Measurements from ENCODE around the gene SP2.

Gene SP2

DNA sequence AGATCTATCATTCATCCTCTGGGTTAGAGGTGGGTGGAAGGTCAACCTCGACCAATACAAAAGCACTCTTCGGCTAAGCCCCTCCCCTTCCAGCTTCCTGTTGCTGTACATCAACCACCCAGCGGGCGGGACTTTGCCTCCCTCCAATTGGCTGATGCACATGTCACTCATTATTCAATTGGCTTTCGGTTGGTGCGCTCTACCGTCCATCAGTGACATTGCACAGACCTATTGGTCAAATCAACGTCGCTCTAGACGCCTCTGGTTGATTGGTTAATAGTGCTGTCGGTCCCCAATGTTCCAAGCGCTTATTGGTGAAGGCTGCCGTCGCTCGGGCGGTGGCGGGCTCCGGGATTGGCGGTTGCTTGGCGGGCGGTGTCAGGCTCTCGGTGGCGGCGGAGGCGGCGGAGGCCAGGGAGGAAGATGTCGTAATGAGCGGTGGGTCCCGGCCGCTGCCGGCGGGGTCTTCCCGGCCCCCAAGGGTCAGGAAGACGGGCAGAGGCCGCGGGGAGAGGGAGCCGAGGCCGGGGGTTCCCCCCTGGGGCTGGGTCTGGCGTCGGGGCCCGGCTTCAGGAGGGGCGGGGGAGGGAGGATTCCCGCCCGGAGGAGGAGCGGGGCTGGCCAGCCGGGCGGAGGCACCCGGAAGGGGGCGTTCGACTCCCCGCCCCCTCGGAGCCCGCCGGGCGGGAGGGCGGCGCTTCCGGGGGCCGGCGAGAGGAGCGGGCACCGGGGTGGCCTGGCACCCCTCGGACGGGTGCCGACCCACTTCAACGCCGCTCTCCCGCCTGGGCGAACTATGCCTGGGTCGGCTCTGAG lies at the start of gene SP2:
TSS of gene SP2 (plus strand) at position 381 of the 816 bp plus-strand sequence. CDS start at position 432, 51 bp downstream.
- DNase-seq: peak; percentile 99 to 100

DNA sequence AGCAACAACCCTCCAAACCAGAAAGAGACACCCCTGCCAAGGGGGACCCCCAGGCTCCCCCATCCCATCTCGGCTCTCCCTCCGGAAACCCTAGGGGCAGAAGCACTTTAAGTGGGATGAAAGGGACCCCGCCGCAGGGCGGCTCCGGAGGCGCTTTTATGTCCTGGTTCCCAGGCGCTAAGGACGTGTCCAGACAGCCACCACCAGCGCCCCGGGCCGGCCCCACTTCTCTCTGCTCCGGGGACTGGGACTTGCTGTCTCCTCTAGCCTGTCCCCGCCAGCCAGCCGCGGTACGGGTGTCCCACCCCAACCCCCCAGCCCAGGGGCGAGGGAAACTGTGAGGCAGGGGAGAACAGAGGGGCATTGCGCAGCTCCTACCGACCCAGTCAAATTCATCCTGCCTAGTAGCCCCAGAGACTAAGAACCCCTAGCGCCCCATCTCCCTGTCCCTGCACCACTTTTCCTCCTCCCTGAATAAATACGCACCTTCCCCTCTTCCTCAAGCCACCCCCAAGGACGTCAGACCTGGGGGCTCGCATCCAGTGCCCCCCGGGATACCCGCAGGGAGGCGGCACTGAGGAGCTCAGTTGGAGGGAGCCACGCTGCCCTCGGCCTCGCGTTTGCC lies 49.2 kb upstream of the SP2 start:
- DNase-seq: no peak

- no peak for DNase-seq
Measured at GRCh38 chr17:47847341-47848197, 48.5 kb upstream of the SP2 start.

DNA sequence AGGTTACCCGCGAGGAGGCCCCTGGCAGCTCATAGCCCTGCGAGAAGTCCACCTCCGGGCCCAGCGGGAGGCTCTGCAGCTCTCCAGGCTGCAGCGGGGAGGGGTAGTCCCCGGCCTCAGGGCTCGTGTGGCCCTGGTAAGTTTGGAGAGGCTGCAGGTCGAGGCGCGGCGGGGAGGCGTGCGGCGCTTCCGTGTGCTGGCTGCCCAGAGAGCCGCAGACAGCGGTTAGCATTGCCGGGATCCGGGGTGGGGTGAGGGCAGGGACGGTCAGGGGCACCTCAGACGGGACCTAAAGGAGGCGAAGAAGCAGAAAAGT lies 47.9 kb upstream of the SP2 start:
- DNase-seq: no peak

DNA sequence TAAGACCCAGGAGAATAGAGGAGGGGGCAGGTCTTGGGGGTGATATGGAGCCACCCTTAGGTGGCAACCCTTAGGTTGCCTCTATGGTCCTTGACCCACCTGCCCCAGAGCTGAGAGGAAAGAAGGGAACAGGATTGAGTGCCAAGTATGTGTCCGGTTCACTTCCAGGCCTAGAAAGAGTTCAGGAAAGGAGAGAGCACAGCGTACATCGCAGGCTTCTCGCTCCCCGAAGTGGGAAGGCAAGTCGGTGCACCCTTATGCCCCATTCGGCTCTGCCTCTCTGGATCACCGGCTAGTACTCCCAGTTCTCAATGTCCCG lies 45.7 kb upstream of the SP2 start:
- no peak for DNase-seq

- peak; percentile 74 to 80 for DNase-seq
Measured at GRCh38 chr17:47850692-47851573, 45.1 kb upstream of the SP2 start, which contains the start of gene SP6. Gene SP6, minus strand, starts transcription at chr17:47851163. Its CDS starts 2,734 bp downstream, at chr17:47848429.

GRCh38 chr17:47851764-47852112 lies 44.3 kb upstream of the SP2 start:
- no peak for DNase-seq

DNA sequence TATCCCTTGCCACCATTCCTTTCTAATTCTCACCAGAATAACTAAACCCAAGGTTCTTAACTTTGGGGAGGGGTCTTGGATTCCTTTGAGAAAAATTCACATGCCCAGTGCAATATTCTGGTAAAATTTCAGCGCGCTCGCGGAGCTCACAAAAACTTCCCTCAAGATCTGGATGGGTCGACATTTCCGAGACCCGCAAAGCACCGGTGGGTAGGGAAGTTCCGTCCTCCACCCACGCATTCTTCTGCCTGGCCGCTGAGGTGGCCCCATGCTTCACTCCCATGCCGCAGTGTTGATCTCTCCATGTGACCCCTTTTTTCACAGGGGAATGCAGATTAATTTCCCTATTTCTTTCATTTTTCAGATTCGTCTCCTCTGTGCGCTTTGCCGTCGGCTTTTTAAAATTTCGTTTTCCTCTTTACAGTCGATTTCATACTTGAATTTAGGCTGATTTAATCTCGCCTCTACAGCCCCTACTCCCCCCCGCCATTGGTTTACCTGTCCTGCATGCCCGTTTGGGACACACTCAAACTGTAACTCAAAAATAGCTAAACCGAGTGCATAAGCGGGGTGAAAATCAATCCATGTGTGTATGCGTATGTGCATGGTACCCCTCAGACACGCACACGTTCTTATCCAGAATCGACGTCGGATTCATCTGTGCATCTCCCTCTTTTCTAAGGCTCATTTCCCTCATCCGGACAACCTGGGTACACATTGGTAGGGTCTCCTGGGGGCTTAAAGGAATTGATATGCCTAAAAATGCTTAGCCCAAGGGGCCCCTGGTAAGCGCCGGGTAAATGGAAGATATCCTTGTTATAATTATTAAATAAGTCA lies 43.7 kb upstream of the SP2 start:
- DNase-seq: no peak

GRCh38 chr17:47853616-47854015 lies 42.4 kb upstream of the SP2 start:
- no peak for DNase-seq

GRCh38 chr17:47855737-47856136 lies 40.3 kb upstream of the SP2 start:
- no peak for DNase-seq

DNA sequence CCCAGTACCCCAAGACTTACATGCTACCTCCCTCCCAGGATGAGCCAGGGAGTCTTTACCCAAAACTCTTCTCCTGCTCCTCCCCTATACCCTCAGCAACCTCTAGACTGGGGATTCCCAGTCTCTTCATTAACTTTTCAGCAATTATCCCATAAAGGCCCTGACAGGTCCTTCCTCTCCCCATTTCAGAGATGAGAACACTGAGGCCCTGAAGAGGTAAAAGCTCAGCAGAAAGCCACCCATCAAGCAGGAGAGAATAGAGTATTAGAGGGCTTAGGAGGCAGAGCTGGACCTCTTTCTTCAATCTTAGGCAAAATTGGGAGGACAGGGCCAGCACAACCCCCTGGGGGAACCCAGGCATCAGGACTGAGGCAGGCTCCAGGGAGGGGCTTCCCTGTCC lies 39.2 kb upstream of the SP2 start:
- DNase-seq: no peak

GRCh38 chr17:47857551-47858455 lies 38.2 kb upstream of the SP2 start:
- DNase-seq: no peak

GRCh38 chr17:47860386-47860785 lies 35.6 kb upstream of the SP2 start:
- no peak for DNase-seq

DNA sequence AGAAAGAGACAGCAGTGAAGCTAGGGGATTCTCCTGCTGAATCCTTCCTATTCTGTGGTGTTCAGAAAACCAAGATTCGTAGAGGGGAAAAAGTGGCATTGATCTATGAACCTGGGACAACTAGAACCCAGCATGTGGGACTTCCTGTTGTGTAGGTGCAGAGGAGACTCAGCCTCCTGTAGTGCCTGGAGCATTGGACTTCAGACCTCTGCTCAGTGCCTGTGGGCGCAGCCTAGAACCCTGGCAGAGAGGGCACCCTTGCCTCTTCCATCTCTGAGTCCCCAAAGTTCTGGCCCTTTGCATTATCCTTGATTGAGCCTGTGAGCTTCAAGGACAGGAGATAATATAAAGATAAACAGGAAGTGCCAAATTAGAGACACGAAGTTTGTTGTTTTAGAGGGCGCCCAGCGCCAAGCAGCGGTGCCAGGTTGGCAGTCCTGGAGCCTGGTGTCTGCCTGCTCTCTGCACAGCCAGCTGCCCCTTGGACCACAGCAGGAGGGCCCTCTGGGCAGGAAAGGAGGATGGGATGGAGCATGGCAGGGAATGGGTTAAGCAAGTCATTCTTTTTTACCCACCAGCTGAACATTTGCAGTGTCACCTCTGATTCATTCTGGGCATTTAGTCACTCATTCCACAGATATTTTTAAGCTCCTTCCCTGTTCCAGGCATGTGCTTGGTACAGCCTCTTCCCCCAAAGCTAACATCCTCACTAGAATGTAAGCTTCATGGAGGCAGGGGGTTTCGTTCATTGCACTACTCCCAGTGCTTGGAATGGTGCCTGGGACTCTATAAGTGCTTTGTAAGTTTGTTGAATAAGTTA lies 33.2 kb upstream of the SP2 start:
- DNase-seq: no peak

DNA sequence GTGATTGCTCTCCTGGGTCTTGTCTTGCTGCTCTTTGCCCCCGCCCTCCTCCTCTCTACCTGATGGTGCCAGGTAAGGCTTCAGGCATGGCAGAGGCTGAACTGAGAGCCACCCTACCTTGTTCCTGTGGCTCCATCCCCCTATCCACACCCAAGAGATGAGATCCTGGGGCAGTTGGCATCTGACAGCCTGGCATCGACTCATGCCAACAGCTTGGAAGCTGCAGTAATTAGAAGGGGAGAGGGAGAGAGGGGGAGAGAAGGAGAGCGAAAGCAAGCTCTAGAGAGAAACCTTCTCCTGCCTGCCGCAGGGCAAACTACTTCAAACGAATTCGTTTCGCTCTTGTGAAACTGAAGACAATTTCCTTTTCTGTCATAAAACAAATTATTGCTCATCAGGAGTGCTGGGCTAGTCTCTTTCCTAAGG lies 31.2 kb upstream of the SP2 start:
- no peak for DNase-seq

DNA sequence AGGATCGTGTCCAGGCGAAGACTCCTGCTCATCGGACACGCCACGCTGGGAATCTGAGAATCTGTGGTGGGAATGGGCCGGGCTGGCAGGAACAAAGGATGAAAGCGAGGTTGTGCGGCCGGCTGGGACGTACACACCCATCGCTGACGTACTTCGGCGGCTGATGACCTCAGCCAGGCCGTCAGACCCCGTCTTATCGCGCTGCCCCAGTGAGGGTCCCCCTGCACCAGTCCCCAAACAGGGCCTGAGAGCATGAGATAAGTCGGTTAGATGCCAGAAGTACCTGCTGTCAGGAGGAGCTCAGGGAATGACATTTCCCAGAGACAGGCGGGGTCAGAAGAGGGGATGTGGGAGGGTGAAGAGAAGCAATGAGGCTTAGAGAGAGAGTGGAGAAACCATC lies 29.1 kb upstream of the SP2 start:
- no peak for DNase-seq

DNA sequence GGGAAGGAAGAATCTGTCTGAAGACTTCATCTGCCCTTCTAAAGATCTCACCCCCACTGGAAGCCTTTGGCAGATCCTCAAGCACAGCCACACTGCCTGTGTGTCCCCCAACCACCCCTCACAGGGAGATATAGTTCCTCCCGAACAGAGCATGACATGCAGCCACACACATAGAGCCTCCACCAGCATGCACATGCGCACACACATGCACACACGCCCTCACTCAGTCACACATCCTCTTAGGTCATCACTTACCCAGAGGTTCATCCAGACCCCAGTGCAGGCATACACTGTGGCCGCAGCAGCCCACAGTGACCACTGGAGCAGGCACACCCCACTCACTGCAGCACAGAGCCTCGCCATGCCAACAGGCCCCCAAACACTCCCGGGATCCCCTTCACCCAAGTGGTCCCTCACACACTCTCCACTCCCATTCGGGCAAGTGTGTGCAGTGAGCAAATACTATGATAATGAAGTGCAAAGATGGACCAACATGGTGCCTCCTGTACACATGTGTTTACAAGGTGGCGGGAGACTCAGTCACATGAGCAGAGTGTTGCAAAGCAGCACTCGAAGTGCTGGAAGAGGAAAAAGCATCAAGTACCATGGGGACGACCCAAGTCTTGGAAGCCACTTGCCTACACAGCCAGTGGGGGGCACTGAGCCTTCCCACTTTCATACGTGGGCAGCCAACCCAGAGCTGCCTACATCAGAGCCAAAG lies 28.1 kb upstream of the SP2 start:
- no peak for DNase-seq

- DNase-seq: no peak
Measured at GRCh38 chr17:47869114-47869513, 26.9 kb upstream of the SP2 start.

DNA sequence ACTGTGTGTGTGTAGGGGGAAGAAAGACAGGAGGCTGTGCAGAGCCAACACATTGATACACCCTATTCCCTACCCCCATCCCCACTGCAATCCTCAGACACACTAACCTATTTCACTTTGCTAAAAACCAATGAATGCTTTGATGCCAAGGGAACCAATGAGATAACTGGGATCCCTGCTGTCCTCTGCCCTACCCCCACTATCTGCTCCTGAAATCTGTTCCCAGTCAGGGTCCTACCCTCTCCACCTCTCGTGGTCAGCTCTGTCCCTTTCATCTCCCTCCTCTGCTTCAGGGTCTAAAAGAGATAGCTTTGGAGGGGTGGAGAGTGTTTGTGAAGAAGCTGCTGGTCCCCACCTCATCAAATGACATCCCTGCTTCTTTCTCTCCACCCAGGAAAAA lies 26.0 kb upstream of the SP2 start:
- no peak for DNase-seq

Data from activated CD4-positive, alpha-beta T cell treated with anti-CD3 and anti-CD28 coated beads, Interleukin-2, amount 50 U/mL, for 48 hours (primary cell).